BE2C (cell line): ENCODE measurements around the gene SCN2A.

Experiments
- DNase-seq: peaks from one replicate; pipeline ENCODE4 v3.0.0-alpha.2; 2020
- H3K27me3 ChIP-seq: fragments of 250-450 bp; sonication (Bioruptor Pico); 2 replicates; pipeline ENCODE4 v1.5.1; 2020; ENCODE audit warnings: mild to moderate bottlenecking
- H3K36me3 ChIP-seq: fragments of 250-450 bp; sonication (Bioruptor Pico); 2 replicates; pipeline ENCODE4 v1.5.1; 2020; ENCODE audit warnings: mild to moderate bottlenecking
- H3K4me1 ChIP-seq: fragments of 250-450 bp; sonication (Bioruptor Pico); 2 replicates; pipeline ENCODE4 v1.5.1; 2020
- H3K4me3 ChIP-seq: 2 replicates; pipeline ENCODE4 v1.5.1; 2011; ENCODE audit warnings: low read depth, low read length
- H3K9me3 ChIP-seq: fragments of 250-450 bp; sonication (Bioruptor Pico); 2 replicates; pipeline ENCODE4 v1.5.1; 2020
- CTCF ChIP-seq: IDR thresholded peaks from 2 replicates; pipeline ENCODE4 v1.5.1; 2012; ENCODE audit warnings: mild to moderate bottlenecking, low read depth, low read length

The SCN2A gene

GRCh38 chr2:165293440-165294420, 54.5 kb downstream of the SCN2A start:
- Histone ChIP-seq H3K4me3 (peak overlapping the region; percentile 23), H3K36me3 (no peaks in the 10 kb centered on the region), H3K9me3 (no peaks in the 10 kb centered on the region), H3K27me3 (no peaks in the 10 kb centered on the region), H3K4me1 (no peaks in the 10 kb centered on the region)
- peak; percentile 48 for DNase-seq
- TF ChIP-seq CTCF, result peak; percentile 72

DNA sequence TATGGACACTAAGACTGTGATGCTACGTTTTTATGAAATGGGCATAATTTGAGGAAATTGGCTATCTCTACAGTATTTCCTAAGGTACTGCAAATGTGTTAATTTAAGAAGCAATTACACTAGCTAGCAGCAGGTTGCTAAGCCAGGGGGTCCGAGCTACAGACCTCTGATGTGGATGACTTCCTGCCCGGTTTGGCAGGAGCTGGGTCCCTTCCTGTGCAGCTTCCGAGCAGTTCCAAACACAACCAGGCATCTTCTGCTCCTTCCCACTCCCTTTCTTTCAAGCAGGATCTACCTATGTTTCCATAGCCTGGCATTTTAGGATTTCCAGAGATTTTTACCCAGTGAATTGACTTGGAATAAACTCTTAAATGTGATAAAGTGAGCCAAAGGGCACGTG, 55.7 kb downstream of the SCN2A start:
- Histone ChIP-seq H3K4me3 (no peak overlapping the region), H3K36me3 (no peaks in the 10 kb centered on the region), H3K9me3 (no peaks in the 10 kb centered on the region), H3K4me1 (no peaks in the 10 kb centered on the region), H3K27me3 (no peaks in the 10 kb centered on the region)
- DNase-seq, result no peak
- TF ChIP-seq CTCF, result no peak

DNA sequence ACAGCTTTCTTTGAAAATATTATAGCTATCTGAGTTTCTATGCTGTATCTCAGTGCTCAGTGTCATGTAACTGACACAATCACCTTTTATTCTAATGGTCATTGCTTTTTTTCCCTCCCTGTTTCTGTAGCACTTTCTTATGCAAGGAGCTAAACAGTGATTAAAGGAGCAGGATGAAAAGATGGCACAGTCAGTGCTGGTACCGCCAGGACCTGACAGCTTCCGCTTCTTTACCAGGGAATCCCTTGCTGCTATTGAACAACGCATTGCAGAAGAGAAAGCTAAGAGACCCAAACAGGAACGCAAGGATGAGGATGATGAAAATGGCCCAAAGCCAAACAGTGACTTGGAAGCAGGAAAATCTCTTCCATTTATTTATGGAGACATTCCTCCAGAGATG, 56.4 kb downstream of the SCN2A start:
- DNase-seq, result no peak
- TF ChIP-seq CTCF, result no peak
- H3K36me3 ChIP-seq, result no peaks in the 10 kb centered on the region
- H3K4me3 ChIP-seq, result no peak overlapping the region
- H3K4me1 ChIP-seq, result no peaks in the 10 kb centered on the region
- no peaks in the 10 kb centered on the region for H3K27me3 ChIP-seq
- H3K9me3 ChIP-seq, result no peaks in the 10 kb centered on the region

- H3K36me3 ChIP-seq, result no peaks in the 10 kb centered on the region
Measured at GRCh38 chr2:165305391-165306096, 66.3 kb downstream of the SCN2A start.

DNA sequence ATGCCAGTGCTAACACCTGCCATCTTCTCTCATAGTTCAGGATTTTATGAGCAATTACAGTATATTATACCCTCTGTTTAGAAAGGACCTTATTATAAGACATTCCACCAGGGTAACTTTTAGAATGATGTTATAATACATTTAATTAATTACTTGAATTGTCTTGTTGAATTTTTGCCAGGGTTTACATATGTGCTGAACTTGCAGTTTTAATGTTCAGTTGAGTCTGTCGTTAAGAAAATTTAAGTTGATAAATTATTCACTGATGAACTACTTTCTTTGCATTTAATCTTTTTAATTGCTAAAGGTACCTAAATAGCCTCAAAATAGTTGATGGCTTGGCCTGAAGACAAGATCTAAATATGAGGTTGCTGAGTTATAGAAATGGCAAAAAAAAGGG, 68.1 kb downstream of the SCN2A start:
- H3K4me3 ChIP-seq, result no peak overlapping the region
- H3K27me3 ChIP-seq, result no peaks in the 10 kb centered on the region
- H3K9me3 ChIP-seq, result no peaks in the 10 kb centered on the region
- no peak for TF ChIP-seq CTCF
- no peaks in the 10 kb centered on the region for H3K36me3 ChIP-seq
- DNase-seq, result no peak
- H3K4me1 ChIP-seq, result no peaks in the 10 kb centered on the region

More at GRCh38 chr2:165305391-165306096, 66.3 kb downstream of the SCN2A start:
- H3K4me1 ChIP-seq, result no peaks in the 10 kb centered on the region
- H3K9me3 ChIP-seq, result no peaks in the 10 kb centered on the region
- no peak for DNase-seq
- no peak overlapping the region for H3K4me3 ChIP-seq
- no peaks in the 10 kb centered on the region for H3K27me3 ChIP-seq
- no peak for TF ChIP-seq CTCF
